Occipital lobe (tissue), 2 donors: ENCODE measurements around the gene P2RY10. TPM values are rescaled to one million over a fixed set of nuclear protein-coding genes. Genes with fewer than 3 reads are reported as not detected.
"Not testable (repeated sequence)": the region's sequence is repeated elsewhere in the genome, so short reads cannot be mapped to it uniquely, and the experiment has no call there.

Experiments used
- DNase-seq: peaks from one replicate; lab custom pipeline; 2025; lab: John Stamatoyannopoulos, UW
- total RNA-seq: library from RNA; depleted of rRNA; stranded (reverse); fragments of >200 nt; gene quantifications from one replicate; pipeline ENCODE4 v1.2.3, GENCODE V29; 2014

The P2RY10 gene, protein sequence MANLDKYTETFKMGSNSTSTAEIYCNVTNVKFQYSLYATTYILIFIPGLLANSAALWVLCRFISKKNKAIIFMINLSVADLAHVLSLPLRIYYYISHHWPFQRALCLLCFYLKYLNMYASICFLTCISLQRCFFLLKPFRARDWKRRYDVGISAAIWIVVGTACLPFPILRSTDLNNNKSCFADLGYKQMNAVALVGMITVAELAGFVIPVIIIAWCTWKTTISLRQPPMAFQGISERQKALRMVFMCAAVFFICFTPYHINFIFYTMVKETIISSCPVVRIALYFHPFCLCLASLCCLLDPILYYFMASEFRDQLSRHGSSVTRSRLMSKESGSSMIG
- total RNA-seq = not detected

DNA sequence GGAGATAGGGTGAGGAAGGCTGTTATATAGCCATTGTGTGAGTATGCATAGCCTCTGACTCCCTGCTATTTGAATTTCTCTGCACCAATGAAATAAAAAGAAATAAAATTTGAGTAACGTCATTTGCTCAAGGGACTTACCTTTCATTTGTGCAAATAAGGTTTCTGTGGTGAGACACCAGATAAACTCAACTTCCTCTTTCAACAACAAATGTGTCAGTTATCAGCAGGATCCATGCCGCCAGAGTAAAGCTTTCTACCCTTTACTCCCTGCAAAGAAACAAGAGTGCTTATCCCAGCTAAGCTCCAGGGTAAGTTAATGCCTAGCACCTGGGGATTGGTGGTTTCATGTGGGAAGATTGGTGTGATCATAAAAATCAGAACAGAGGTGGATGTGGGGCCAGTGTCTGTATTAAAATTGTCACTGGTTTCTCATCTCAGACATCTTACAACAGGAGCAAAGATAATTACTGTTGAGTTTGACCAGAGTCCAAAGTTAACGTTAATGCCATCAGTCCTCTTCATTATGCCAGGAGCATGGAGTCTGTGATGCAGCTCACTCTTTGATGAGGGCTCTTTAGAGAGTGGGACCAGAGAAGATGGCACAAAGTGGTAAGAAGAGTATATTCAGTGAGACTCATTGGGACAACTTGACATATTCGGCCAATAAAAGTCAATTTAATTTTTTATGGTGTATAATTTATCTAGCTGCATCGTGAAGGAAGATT, at the start of gene P2RY10:
TSS of gene P2RY10 (plus strand) at position 206 of the 727 bp plus-strand sequence. CDS start 15,130 bp downstream, outside the sequence.
- no peak for DNase-seq

DNA sequence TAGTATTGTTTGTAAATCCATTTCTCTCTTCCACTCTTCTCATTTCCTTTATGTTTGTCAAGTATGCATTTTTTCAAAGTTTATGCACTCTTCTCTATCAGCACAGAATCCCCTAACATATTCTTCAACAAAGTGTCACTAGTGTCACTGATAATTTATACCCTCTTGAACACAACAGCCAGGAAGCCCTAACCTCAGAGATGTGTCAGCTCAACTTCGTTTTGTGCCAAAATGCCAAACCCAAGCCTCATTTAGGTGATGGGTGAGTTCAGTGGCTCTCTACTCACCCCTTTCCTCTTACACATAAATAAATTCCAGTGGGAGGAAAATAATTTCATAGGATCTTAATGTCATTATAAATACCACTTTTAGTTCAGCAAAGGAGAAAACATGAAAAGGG, 22.4 kb upstream of the P2RY10 start:
- no peak for DNase-seq

DNA sequence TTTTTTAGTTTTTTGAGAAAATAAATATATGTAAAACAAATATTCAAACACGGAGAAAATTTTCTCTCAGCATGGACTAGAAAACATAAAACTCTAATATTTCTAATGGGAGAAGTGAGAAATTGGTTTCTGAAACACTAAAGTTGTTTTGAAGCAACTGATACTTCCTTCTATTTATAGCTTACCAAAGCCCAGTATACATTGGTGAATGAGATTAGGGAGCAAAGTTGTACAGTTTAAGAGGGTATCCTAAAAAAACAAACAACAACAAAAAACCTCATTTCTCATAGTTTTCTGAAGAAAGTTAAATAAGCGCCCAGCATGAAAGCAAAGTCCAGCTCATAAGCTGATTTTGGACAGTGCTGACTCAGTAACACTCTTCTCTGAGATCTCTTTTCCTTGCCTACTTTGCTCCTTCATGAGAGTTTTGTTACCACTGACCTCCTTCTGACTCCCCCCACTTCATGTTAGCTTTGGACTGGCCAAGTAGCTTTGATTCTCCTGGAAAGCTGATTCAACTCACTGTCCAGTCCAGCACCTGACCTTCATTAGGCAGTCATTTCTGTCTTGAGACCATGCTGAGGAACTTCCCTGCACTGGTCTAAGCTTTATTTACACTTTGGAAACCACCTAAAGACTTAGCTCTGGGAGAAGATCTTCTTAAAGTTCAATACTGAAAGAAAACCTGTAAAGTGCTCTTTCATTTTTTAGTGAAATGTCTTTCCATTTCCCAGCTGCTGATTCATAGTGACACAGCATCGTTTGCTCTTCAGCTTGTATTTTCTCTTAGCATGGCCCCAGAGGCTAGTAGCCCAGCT, 21.8 kb upstream of the P2RY10 start:
- no peak for DNase-seq

DNA sequence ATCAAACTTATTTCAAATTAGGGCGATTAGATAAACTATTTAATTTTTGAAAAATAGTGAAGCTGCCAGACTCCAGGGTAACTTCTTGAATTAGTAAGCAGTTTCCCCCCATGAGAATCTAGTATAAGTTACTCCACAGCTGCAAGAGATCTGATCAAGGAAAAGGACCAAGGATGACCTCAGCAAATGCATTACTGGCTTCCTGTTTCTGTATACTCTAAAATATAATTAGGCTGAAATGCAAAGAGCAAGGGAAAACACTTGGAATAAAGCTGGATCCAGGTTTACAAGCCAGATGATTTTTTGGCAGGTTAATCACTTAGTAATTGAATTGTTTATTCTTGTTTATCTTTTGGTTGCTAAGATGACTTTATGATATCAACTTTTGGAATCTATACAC, 13.4 kb upstream of the P2RY10 start:
- no peak for DNase-seq

DNA sequence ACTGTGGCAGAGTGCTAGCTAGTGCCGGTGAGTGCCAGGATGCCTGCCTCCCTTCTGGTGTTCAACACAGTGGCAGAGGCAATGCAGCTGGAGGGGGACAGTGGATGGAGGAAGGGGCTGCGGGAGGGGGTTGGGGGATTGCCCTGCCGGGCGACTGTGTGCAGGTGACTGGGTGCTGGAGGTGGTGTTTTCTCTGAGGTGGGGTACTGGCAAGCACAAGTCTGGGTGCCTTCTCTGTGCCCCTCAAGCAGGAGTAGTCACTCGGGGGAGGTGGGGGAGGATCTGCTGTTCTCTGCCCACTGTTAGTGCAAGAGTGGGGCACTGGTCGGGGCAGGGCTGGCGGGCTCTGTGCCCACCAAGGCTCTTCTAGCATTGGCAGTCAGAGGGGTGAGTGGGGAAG, 10.3 kb upstream of the P2RY10 start:
- no peak for DNase-seq

DNA sequence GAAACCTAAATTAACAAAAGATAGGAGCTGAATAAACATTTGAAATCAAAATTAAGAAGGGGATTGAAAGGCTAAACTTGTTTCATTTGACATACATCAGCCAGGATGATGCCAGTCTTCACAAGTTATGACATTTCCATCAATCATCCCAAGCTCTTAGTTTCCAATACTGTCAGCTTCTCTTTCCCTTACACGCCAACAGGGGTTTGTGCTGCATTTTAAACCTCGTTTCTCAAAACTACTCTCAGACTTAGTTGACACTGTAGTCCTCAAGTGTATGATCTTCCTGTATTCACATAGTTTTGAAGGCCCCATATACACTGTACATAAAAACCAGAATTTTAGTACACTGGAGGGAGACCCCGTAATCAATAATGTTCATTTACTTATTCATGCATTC, 840 bp upstream of the P2RY10 start:
- DNase-seq = no peak

DNA sequence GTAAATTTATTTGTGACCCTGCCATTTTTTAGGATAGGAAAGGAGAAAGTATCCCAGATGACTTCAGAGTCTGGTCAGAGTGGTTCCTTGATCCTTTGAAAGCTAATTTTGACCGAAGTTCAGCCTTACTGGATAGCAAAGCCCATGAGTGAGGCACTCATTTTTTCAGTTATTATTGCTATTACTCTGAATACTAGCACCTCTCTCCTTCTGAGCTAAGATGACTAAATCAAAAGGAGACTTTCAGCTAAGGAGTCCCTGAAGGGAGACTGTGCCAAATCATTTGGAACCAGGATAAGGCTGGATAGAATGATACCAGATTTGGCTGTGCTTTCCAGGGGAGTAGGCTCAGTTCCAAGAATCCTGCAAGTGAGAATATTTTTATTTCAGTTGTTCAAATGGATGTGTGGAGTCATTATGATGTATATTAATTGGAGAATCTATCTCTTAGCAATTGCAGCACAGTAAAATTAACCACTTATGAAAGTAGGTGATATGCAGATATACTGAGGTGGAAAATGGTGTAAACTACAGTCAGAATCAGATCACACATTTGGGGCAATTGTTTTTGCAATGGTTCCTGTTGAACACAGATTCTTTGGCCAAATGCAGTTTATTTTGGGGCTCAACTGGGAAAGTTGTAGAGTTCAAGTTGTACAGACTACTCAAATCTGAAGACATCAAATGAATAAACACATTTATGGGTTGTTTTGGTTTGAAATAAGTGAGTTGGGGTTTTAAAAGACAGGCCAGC, 1.2 kb downstream of the P2RY10 start:
- no peak for DNase-seq

DNA sequence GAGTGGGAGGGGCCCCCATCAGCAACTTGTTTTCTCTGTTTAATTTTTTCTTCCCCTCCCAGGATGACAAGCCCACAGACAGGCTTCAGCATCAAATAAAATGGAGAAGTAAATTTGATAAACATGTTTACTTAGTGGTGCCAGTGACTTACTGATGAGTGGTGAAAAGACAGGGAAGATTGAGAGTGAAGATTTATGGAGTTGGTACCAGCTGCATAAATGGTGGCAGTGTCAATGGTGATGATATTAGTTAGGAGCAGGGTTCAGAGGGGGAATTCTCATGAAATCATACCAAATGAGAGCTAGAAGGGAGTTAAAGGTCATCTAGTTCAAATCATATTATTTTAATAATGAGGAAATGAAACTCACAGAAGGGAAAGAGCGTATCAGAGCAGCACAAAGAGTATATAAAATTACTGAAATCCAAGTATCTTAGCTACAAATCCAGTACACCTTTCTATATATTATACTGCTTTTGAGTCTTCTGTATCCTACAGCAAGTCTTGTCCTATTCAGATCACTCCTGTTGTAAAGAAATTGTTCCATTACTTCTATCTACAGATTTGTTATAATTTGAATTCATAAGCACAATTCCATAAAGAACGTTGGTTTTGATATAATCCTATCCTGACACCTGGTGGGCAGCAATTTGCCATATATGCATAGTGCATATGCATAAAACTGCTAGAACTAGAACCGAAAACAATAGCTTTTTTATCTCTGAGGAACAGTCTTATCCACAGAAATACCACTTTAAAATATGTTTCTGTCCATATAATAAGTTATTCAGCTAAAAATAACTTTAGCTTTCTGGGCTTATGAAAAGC, 5.0 kb downstream of the P2RY10 start:
- no peak for DNase-seq

DNA sequence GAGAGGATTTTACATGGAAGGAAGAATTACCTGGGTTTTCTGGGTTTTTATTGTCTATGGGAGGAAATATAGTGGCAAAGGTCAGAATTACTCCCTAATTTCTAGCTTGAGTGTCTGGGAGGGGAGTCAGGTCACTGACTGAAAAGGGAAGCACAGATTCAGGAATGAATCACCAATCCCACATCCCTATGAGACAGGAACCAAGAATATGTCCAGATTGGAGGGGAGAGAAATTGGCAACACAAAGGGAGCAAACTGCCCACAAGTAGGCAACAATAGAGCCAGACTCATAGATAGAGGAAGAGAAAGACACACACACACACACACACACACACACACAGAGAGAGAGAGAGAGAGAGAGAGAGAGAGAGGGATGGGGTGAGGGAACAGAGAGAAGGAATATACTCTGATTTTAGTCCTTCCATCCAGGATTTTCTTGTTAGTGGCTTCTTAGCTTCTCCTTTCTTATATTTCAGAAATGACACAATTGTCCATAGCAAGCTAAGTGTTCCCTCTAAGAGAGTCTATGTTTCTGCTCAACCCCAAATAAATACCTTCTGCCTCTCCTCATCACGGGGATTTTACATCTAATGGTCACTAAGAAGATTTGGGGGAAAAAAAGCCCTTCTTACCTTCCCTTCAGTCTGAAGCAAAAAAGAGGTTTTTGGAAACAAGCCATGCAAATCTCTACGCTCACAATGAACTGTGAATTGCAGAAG, 12.0 kb downstream of the P2RY10 start:
- DNase-seq = no peak

DNA sequence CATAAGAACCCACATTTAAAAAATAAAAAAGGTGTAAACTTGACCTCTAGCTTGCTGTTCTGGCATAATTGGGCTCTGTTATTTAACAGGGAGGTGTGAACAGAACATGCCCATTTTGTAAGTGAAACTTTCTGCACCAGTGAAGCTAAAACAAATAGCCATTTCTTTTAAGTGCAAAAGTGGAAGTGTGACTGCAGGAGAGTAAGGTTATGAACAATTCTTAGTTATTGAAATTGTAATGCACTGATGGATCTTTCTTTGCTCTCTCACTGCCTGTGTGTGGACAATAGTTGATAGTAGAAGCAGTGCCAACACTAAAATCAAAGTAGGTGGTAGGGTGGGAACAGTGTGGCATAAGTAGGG, 12.6 kb downstream of the P2RY10 start:
- DNase-seq = no peak

DNA sequence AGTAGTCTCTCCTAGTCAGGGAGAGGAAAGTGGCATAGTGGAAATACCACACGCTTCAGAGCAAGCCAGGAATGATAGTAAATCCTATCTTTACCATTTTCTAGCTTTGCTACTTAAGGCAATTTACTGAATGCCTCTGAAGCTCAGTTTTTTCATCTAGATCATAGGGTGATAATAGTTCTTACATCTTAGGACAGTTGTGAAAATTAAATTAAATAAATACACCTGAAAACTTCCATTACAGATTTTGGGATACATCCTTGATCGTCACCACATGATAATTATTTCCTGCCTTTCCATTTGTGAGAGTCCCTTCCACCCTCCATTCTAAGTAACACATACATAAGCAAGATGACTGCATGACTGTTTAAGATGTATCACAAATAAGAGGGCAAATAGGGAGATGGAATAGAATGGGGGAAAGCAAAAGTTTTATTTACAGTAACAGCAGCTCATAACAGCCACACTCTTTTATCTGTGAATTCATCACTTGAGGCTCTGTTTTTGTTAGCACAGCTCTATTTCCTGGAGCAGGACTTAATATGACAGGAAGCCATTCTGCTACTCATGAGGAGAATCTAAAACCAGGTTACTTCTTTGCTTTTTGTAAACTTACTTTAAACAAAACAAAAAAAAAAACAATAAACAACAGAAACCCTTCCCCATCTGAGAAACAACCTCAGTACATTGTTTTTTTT, 13.4 kb downstream of the P2RY10 start:
- no peak for DNase-seq

DNA sequence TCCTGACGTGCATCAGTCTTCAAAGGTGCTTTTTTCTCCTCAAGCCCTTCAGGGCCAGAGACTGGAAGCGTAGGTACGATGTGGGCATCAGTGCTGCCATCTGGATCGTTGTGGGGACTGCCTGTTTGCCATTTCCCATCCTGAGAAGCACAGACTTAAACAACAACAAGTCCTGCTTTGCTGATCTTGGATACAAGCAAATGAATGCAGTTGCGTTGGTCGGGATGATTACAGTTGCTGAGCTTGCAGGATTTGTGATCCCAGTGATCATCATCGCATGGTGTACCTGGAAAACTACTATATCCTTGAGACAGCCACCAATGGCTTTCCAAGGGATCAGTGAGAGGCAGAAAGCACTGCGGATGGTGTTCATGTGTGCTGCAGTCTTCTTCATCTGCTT, 15.7 kb downstream of the P2RY10 start:
- no peak for DNase-seq

DNA sequence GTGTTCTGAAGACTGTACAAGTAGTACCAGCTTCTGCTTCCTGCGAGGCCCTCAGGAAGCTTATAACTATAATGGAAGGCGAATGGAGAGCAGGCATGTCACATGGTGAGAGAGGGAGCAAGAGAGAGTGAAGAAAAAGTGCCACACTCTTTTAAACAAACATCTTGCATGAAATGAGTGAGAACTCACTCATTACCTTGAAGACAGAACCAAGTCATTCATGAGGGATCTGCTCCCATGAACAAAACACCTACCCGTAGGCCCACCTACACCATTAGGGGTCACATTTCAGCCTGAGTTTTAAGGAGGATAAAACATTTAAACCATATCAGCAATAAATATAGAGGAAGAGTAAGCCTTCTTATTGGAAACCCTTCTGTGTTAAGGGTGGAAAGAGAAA, 19.4 kb downstream of the P2RY10 start:
- DNase-seq = no peak

DNA sequence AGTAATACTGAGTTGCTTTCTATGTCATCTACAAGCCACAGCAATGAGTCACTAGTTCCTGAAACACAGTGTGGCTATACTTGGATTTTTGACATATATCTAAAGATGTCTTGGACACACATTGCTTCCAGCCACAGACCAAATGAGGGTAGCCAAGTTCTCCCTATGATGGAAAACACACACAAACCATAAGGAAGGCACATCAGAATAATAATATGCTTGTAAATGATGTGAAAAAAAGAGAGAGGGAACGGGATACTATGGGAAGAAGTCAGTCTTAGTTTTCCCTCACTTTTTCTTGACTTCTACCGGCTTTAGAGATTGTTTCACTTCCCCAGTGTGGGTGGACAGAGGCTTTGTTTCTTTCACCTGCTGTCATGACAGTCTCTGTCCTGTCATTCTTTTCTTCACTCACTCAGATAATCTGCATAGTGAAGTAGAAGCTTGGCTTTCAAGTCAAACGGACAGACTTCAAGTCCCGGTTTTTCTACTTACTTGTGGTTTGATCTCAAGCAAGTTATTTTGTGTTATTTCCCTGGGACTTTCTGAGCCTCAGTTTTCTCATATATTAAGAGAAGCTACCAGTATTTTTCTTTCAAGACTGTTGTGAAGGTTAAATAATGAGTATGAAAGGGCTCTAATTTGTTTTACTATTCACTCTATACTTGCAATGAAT, 34.7 kb downstream of the P2RY10 start:
- DNase-seq = no peak

DNA sequence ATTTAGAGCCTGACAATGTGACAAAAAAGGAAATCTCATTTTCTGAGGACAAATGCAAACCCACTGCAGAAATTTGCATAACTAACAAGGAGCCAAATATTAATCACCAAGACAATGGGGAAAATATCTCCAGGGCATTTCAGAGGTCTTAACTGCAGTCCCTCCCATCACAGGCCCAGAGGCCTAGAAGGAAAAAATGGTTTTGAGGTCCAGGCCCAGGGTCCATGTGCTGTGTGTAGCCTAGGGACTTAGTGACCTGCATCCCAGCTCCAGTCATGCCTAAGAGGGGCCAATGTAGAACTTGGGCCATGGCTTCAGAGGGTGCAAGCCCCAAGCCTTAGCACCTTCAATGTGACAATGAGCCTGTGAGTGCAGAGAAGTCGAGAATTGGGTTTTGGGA, 44.2 kb downstream of the P2RY10 start:
- no peak for DNase-seq

DNA sequence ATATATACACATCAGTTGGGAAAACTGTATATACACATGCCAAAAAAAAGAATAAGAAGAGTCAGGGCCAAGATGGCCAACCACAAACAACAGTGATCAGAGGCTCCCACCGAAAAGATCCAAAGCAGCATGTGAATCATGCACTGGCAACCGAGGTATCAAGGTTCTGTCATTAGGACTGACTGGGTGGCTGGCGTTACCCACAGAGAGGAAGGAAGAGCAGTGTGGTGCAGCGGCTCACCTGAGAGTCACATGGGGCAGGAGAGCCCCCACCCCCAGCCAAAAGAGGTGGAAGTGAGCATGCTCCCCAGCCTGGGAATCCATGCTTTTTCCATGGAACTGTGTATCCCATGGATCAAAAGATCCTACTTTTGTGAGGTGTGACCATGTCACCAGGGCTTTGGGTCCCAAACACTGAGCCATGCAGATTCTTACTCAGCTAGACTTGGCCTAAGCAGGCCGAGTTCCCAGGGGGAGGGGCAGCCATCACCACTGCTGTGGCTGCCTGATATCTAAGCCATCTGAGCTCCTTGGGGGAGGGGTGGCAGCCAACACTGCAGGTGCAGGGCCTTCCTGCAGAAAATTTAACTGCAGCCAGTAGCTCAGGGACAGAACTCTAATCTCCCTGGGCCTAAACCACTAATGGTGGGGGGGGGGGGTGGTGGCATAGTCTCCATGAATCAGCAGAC, 52.8 kb downstream of the P2RY10 start:
- no peak for DNase-seq

DNA sequence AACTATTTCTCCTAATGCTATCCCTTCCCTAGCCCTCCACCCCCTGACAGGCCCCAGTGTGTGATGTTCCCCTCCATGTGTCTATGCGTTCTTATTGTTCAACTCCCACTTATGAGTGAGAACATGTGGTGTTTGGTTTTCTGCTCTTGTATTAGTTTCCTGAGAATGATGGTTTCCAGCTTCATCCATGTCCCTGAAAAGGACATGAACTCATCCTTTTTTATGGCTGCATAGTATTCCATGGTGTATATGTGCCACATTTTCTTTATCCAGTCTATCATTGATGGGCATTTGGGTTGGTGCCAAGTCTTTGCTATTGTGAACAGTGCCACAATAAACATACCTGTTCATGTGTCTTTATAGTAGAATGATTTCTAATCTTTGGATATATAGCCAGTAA, 62.3 kb downstream of the P2RY10 start:
- not testable (repeated sequence) for DNase-seq
